ENCODE data around the gene PRKCA.

Gene PRKCA

GRCh38 chr17:66858226-66859083 is 556.0 kb downstream of the PRKCA start:
- ATAC-seq, result no peak
- TF ChIP-seq, protein P1, sequence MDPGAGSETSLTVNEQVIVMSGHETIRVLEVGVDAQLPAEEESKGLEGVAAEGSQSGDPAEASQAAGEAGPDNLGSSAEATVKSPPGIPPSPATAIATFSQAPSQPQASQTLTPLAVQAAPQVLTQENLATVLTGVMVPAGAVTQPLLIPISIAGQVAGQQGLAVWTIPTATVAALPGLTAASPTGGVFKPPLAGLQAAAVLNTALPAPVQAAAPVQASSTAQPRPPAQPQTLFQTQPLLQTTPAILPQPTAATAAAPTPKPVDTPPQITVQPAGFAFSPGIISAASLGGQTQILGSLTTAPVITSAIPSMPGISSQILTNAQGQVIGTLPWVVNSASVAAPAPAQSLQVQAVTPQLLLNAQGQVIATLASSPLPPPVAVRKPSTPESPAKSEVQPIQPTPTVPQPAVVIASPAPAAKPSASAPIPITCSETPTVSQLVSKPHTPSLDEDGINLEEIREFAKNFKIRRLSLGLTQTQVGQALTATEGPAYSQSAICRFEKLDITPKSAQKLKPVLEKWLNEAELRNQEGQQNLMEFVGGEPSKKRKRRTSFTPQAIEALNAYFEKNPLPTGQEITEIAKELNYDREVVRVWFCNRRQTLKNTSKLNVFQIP (CRISPR knock-in tag; IDR thresholded peaks at IDR 0.05; ENCODE audit: borderline replicate concordance, low read depth), result no peak
- TF ChIP-seq ZFP30 (CRISPR knock-in tag; IDR thresholded peaks at IDR 0.05) (no peak), SNAI2 (CRISPR knock-in tag; IDR thresholded peaks at IDR 0.05) (no peak), GLIS3 (CRISPR knock-in tag; IDR thresholded peaks at IDR 0.05) (no peak), ARNTL (CRISPR knock-in tag; IDR thresholded peaks at IDR 0.05; ENCODE audit: borderline replicate concordance, low read depth) (no peak), BACH2 (CRISPR knock-in tag; IDR thresholded peaks at IDR 0.05; ENCODE audit: borderline replicate concordance) (no peak), ZFP3 (CRISPR knock-in tag; IDR thresholded peaks at IDR 0.05) (no peak), CSDC2 (CRISPR knock-in tag; IDR thresholded peaks at IDR 0.05) (no peak), ZC3H10 (CRISPR knock-in tag; IDR thresholded peaks at IDR 0.05) (no peak), TCF4 (CRISPR knock-in tag; IDR thresholded peaks at IDR 0.05; ENCODE audit: borderline replicate concordance) (no peak), TSHZ2 (CRISPR knock-in tag; IDR thresholded peaks at IDR 0.05) (no peak), TOX (CRISPR knock-in tag; IDR thresholded peaks at IDR 0.05; ENCODE audit: borderline replicate concordance) (no peak), ESRRG (CRISPR knock-in tag; IDR thresholded peaks at IDR 0.05) (no peak)
- TF ChIP-seq, protein P2, sequence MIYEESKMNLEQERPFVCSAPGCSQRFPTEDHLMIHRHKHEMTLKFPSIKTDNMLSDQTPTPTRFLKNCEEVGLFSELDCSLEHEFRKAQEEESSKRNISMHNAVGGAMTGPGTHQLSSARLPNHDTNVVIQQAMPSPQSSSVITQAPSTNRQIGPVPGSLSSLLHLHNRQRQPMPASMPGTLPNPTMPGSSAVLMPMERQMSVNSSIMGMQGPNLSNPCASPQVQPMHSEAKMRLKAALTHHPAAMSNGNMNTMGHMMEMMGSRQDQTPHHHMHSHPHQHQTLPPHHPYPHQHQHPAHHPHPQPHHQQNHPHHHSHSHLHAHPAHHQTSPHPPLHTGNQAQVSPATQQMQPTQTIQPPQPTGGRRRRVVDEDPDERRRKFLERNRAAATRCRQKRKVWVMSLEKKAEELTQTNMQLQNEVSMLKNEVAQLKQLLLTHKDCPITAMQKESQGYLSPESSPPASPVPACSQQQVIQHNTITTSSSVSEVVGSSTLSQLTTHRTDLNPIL (CRISPR knock-in tag; IDR thresholded peaks at IDR 0.05; ENCODE audit: low read depth), result no peak
- TF ChIP-seq, protein P3, sequence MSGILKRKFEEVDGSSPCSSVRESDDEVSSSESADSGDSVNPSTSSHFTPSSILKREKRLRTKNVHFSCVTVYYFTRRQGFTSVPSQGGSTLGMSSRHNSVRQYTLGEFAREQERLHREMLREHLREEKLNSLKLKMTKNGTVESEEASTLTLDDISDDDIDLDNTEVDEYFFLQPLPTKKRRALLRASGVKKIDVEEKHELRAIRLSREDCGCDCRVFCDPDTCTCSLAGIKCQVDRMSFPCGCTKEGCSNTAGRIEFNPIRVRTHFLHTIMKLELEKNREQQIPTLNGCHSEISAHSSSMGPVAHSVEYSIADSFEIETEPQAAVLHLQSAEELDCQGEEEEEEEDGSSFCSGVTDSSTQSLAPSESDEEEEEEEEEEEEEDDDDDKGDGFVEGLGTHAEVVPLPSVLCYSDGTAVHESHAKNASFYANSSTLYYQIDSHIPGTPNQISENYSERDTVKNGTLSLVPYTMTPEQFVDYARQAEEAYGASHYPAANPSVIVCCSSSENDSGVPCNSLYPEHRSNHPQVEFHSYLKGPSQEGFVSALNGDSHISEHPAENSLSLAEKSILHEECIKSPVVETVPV (CRISPR knock-in tag; IDR thresholded peaks at IDR 0.05), result no peak
- TF ChIP-seq, protein P4, sequence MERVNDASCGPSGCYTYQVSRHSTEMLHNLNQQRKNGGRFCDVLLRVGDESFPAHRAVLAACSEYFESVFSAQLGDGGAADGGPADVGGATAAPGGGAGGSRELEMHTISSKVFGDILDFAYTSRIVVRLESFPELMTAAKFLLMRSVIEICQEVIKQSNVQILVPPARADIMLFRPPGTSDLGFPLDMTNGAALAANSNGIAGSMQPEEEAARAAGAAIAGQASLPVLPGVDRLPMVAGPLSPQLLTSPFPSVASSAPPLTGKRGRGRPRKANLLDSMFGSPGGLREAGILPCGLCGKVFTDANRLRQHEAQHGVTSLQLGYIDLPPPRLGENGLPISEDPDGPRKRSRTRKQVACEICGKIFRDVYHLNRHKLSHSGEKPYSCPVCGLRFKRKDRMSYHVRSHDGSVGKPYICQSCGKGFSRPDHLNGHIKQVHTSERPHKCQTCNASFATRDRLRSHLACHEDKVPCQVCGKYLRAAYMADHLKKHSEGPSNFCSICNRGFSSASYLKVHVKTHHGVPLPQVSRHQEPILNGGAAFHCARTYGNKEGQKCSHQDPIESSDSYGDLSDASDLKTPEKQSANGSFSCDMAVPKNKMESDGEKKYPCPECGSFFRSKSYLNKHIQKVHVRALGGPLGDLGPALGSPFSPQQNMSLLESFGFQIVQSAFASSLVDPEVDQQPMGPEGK (CRISPR knock-in tag; IDR thresholded peaks at IDR 0.05; ENCODE audit: borderline replicate concordance), result no peak

DNA sequence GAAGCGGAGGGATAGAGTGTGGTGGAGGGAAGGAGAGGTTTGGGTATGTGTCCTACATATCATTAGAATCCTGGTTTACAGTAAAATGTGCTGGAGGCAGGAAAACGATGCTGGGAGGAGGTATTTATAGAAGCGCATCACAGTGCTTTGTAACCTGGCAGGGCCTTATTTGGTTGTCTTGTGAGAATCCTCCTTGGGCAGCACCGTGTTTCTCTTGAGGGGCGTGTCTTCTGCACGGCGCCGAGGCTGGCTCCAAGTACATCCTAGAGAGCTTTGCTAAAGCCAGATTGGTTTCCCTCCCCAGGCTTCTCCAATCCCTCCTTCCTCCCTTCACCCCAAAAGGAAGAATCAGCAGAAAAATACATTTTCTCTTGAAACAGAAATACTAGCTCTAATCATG is 556.9 kb downstream of the PRKCA start:
- TF ChIP-seq TOX (CRISPR knock-in tag; IDR thresholded peaks at IDR 0.05; ENCODE audit: borderline replicate concordance) (no peak), GLIS3 (CRISPR knock-in tag; IDR thresholded peaks at IDR 0.05) (no peak), ZFP30 (CRISPR knock-in tag; IDR thresholded peaks at IDR 0.05) (no peak), OSR1 (CRISPR knock-in tag; IDR thresholded peaks at IDR 0.05) (no peak), RARB (CRISPR knock-in tag; IDR thresholded peaks at IDR 0.05) (no peak), PPARA (CRISPR knock-in tag; IDR thresholded peaks at IDR 0.05; ENCODE audit: borderline replicate concordance) (no peak), ESRRG (CRISPR knock-in tag; IDR thresholded peaks at IDR 0.05) (no peak), ZNF8 (CRISPR knock-in tag; IDR thresholded peaks at IDR 0.05) (no peak), ZNF70 (CRISPR knock-in tag; IDR thresholded peaks at IDR 0.05) (no peak)
- TF ChIP-seq, protein P3 (CRISPR knock-in tag; IDR thresholded peaks at IDR 0.05), result no peak
- TF ChIP-seq, protein P1 (CRISPR knock-in tag; IDR thresholded peaks at IDR 0.05; ENCODE audit: borderline replicate concordance, low read depth), result no peak
- TF ChIP-seq, protein P4 (CRISPR knock-in tag; IDR thresholded peaks at IDR 0.05; ENCODE audit: borderline replicate concordance), result no peak
- TF ChIP-seq, protein P2 (CRISPR knock-in tag; IDR thresholded peaks at IDR 0.05; ENCODE audit: low read depth), result no peak
- no peak for ATAC-seq
